ENCODE data around the gene PER1. TPM values are rescaled to one million over a fixed set of nuclear protein-coding genes. Genes with fewer than 3 reads are reported as not detected.
"Not testable (repeated sequence)": the region's sequence is repeated elsewhere in the genome, so short reads cannot be mapped to it uniquely, and the experiment has no call there.

PER1 gene
- polyA plus RNA-seq, 1 donor, result 59.2 TPM

DNA sequence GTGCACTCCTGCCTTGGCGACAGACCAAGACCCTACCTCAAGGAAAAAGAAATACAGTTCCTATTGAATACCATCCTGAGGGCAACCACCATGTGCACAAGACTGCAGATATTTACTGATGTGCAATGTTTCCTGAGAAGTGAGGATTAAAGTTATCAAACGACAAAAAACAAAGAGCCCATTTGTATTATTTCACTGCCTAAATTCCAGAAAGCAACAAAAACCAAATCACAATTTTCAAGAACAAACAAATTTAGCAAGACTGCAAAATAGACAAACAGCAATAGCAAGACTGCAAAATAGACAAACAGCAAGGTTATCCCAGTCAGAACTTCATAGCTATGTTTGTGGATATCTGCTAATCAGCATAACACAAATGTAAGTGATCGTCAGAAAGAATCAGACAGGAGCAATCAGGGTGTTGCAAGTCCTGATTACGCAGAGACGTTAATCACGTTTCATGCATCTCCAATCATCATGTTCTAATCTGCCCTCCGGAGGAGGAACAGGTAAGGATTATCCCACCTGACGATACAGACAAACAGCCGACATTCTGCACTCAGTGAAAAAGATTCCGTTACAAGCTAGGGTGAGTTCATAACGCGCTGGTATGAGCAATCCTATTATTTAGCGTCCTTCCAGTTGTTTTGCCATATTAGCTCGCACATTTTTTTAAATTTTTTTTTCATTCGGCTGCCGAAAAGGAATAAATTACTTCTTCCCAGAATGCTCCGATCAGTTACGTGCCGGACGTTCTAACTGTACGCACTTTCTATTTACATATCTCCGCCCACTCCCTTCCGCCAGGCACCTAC lies 21.1 kb upstream of the PER1 start:
- peak; percentile 98 for DNase-seq (ENCODE audit: low read depth)

DNA sequence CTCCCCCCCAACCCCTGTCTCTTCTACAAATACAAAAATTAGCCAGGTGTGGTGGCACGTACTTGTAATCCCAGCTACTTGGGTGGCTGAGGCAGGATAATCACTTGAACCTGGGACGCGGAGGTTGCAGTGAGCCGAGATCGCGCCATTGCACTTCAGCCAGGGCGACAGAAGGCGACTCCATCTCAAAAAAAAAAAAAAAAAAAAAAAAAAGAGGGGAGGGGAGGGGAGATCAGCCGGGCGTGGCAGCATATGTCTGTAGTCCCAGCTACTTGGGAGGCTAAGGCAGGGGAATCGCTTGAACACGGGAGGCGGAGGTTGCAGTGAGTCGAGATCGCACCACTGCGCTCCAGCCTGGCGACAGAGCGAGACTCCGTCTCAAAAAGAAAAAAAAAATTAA lies 18.0 kb upstream of the PER1 start:
- not testable (repeated sequence) for DNase-seq (ENCODE audit: low read depth)

DNA sequence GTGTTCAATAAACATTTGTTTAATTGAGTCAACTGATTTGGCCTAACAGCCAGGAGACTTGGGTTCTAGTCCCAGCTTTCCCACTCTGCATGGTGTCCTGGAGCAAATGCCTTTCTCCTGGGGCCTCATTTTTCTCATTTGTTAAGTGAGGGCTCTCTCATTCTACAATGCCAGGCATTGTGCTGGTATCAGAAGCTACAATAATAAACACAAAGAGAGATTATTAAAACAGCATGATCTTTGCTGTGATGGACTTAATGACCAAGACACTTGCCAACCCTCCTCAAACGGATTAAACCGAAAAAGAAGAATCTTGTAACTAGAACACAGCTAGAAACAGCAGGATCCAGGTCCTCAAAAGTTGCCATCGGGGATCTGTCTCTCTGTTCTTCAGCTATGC lies 15.3 kb upstream of the PER1 start:
- DNase-seq (ENCODE audit: low read depth), result no peak

DNA sequence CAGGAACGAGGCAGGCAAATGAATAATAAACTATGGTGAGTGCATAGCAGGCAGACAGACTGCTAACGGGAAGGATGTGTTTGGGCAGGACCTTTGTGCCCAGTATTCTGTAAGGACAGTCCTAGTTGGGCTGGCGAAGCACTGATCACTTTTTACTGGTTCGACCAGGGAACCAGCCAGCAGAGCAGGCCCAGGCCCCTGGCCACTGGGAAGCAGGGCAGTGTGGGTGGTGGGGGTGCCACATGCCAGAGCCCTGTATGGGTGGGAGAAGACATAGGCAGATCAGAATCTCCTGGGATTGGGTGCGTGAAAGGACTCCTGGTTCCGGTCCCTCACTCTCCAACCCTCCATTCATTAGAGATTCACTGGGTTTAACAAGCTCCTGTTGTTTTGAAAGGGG lies 14.5 kb upstream of the PER1 start:
- no peak for DNase-seq (ENCODE audit: low read depth)

DNA sequence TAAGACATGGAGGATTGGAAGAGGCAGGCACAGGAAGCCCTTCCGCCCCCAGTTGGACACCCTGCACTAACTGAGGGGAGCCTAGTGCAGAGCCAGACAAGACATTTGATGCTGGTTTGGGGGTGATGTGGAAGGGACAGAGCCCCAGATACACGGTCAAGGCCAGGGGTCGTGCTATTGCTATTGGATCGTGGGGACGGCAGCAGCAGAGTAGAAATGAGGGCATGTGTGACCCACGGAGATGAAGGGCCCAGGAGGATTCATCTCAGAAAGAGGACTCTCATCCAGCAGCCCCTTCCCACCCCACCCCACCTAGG lies 12.6 kb upstream of the PER1 start:
- no peak for DNase-seq (ENCODE audit: low read depth)

DNA sequence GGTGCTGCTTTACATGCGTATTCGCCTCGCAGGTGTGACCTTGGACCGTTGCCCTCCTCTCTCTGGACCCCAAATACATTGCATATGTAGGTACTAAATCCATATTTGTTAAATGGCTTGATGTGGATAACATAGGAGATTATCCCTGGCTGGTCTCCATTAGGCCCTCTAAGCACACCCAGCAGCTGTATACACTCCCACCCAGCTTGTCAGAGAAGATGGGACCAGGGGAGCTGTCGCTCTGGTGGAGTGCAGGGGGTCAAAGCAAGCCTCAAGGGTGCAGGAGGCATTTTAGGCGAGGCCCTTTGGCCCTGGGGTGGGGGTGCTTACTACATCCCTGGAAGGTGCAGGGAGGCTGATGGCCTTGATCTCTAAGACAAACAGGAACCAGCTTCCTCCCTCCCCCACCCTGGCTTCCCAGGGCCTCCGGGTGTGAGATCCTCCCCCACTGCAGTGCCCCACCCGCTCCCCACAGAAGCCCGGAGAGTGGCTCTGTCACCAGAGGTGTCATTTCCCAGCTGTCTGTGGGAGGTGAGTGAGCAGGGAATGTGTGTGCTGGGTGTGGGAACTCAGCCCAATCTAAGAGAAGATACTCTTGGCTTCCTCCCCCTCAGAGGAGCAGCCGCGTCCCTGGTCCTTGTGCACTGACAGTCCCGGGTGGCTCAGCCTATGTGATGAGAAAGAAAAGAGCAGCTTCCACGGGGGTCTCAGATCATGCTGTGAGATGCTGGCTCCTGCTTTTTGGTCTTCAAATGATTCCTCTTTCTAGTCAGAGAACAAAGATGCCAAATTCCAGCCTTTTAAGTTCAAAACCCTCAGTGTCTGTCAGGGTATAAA lies 12.0 kb upstream of the PER1 start:
- DNase-seq (ENCODE audit: low read depth), result no peak

DNA sequence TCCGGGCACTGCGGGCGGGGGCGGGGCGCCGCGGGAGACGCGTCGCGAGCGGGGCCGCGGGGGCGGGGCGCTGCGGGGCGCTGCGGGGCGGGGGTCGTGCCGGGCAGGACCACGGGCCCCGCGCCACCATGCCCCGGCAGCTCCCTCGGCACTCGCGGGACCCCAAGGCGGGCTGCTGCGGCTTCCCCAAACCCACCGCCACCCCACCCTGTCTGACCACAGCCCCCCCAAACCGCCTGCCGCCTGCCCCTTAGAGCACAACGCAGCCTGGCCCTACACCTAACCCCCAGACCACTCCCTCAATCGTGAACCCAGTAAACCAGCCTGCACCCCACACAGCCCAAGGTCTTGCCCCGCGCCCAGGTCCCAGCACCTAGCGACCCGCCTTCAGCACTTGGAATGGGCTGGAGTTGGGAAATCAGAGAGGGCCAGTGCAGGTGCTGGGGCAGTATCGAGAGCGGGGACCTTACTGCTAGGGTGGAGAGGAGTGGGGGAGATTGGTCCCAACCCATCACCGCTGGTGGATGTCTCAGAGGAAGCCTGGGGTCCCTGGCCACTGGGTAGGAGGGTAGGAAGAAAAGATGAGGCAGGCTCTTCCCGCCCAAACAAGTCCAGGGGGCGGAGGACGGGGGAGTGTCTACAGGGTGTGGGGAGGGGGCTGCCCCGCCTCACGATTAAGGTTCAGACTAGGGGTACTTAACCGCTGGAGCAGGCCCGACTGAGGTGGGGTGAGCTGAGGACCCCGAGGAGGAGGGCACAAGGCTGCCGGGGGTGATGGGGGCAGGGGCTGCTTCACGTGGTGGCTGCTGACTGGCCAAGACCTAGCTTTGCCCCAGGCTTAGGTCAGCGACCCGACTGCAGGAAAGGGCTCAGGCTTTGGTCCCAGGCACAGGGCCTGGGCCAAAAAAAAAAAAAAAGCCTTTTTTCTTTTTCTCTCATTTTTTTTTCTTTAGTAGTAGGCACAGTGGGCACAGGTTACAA lies 11.1 kb upstream of the PER1 start:
- DNase-seq (ENCODE audit: low read depth), result no peak

DNA sequence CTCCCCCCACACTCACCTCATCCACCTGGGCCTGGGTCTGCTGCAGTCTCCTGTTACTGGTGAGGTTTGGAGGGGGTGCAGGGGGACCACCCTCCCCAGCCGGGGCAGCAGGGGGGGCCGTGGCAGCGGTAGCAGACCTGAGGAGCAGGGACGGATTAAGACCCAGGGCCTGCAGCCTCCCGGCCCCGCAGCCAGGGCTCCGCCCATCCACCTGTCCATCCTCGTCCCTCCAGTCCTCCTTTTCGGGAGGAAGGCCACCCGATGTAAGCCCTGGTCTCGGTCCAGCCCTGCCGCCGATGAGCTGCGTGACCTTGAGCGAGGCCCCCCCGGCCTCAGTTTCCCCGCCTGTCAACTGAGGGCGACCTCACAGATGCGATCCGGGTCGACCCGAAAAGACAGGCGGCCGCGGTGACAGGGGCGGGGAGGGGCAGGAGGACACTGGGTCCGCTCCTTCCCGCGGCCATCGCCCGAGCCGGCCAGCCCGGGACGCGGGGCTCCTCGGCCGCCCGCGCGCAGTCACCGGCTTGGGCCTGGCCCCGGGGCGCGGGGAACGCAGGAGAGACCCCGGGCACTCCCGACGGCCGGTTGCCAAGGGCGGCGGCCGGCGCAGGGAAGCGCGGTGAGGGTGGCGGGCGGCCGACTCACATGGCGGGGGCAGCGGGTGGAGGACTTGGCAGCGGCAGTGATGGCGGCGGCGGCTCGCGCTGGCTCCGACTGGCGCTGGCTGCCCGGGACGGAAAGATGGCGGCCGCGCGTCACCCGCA lies 10.2 kb upstream of the PER1 start, which contains the start of gene VAMP2:
TSS of gene VAMP2 (minus strand) at position 716 of the 764 bp plus-strand sequence. CDS start at position 647, 69 bp downstream.
- no peak for DNase-seq (ENCODE audit: low read depth)

DNA sequence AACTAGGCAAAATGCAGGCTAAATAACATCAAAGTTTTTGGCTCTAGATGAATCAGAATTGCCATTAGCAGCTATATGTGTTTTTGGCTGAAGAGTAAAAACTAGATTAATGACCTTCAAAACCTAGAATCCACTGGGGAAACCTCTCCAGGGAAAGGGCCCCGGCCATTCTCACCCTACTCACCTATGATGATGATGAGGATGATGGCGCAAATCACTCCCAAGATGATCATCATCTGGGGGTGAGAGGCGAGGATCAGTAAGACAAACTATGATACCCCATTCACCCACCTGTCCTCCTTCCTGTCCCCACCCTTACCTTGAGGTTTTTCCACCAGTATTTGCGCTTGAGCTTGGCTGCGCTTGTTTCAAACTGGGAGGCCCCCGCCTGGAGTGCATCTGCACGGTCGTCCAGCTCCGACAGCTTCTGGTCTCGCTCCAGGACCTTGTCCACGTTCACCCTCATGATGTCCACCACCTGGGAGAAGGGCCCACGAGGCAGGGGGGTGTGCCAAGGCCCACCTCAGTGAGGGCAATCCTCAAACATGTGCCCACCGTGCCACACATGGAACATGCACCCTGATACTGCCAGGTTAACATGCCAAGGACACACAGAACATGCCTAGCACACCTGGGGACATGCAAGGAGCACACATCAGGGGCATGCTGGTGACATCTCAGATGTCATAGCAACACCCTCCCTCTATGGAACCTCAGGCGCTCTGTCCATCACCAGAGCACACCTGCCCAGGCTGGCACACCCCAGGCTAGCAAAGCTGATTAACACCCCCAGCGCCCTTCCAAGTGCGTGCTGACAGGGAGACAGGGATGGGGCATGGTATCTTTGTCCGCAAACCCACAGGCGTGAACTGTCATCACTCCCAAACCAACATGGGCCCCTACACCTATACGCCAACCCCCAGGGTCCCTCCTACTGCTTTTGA lies 9.4 kb upstream of the PER1 start:
- no peak for DNase-seq (ENCODE audit: low read depth)

DNA sequence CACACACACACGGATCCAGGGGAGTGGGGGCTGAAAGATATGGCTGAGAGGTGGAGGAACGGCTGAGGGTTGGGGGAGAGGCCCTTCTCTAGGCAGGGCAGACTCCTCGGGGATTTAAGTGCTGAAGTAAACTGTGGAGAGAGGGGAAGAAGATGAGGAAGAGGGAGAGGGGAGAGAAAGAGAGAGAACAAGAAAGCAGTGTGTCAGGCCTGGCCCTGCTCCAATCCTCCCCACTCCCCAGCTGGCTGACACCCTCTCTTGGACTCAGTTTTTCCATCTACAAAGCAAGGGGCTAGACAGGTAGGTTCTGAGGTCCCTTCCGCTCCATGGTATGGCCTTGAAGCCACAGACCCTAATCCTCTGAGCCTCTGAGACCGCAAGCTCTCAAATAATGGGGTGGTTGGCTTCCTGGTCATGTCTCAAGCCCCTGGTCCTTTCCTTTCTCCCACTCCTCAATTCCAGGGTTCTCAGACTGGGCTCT lies 8.6 kb upstream of the PER1 start:
- no peak for DNase-seq (ENCODE audit: low read depth)

DNA sequence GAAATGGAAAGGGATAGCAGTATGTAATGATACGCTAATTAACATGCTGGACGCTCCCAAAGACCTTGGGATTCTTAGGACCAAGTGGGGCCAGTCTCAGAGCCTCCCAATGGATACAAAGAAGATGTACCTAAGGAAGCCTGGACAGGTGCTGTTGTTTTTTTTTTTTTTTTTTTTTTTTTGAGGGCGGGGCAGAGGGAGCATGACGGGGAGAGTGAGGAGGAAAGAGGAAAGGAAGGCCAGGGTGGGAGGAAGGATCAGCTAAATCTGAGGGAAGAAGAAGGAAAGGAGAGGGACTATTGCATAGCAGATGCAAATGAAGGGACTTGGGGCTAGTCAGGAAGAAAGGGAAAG lies 8.0 kb upstream of the PER1 start:
- no peak for DNase-seq (ENCODE audit: low read depth)

DNA sequence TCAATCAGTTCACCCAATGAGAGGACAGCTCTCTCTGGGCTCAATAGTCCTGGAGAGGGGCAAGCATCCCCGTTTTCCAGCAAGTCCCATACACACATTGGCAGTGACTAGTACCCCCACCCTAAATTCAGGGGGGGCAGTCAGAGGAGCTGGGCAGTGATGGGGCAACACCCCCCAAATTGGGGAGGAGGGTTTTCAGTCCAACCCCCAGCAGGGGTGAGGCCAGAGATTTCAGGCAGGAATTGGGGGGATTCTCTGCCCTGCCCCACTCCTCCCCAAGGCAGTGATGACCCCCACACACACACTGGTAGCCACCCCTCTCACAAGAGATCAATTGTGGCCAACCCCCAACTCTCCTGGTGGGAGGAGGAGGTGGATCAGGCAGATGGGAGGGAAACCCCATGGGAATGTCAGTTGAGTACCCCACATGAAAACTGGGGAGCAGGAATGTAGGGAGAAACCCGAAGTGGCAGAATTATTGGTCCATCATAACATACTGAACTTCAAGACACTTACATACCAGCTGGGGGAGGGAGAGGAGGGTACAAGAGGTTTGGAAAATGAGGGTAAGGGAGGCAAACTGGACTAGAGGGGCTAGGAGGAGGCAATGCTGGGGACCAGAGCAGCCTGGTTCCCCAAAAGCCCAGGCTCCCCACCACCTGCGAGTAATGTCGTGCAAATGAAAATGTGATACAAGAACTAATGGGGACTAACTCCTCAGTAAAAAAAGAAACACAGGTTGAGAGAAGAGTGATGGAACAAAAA lies 7.4 kb upstream of the PER1 start:
- DNase-seq (ENCODE audit: low read depth), result no peak

DNA sequence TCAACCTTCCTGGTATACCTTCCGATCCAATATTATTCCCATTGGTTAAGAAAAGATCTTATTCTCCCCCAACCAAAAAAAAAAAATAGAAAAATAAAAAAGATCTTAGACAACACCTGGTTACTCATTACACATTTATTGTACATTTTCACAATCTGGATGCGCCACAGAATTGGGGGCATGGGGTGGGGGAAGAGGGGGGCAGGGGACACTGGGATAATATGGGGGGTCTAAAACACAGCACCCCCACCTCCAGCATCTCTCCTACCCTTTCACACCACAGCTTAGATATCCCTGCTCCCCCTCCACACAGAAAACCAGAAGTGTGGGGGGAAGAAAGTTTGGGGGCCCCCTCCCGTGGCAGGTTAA lies 6.8 kb upstream of the PER1 start:
- no peak for DNase-seq (ENCODE audit: low read depth)

DNA sequence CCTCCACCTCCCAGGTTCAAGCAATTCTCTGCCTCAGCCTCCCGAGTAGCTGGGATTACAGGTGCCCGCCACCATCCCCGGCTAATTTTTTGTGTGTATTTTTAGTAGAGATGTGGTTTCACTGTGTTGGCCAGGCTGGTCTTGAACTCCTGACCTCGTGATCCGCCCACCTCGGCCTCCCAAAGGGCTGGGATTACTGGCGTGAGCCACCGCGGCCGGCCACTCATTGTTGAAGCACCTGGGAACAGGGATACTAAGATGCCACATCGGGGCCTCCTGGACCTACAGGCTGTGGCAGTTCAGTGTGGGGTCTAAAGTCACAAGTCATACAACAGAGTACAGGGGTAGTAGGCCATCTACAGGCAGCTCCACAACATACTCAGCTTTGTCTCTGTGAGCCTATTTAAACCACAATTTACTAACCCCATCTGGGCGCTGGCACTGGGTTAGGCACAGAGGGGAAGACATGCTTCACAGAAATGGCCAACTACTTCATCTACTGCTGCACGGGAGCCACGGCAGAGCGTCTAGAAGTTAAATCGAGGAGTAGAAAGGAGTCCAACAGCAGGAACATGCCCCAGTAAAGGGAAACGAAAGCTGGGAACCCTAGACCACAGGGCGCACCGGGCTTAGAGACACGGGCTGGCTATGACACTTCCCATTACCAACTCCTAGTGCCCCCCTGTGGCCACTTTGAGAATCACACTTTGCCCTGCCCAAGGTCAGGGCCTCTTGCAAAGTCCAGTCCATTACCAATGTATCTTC lies 6.2 kb upstream of the PER1 start:
- no peak for DNase-seq (ENCODE audit: low read depth)

DNA sequence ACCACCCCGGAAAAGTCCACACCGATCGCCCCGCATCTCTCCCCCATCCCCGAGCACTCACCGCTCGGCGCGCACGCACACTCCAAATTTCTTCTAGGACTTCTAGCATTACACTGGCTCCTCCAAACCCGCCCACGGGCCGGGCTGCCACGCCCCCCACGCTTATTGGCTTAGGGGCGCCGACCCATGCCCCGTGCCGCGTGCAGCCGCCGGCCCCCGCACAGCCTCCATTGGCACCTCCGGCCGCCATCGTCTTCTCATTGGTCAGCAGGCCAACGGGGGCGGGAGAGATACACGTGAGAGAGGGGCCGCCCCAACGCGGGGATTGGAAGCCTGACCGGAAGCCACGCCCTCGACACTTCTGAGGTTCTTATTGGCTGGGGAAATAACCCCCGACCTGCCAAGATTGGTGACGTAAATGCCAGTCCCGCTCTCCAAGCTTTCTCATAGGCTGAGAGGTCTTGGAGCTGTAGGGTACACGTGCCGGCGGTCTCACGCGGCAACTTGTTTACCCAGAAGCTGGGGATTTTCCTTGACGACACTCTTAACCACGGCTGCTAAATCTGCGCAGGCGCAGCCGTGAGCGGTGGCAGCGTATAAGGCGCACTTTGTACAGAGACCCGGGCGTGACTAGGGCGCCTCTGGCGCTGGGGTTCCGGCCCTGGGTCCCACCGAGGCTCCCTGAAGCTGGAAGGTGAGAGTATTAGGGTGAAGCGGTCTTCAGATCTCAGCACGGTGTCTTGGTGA lies 4.2 kb upstream of the PER1 start:
- peak; percentile 100 for DNase-seq (ENCODE audit: low read depth)

DNA sequence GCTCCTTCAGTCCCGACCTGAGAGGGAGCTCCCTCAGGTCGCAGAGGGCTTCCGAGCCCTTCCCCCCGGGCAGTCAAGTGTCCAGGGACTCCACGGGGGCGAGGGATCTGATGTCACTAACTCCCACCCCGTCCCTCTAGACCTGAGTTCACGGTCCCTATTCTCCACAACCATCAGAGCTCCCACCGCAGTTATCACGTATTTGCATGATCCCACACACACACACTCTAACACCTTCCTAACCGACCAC lies 3.7 kb upstream of the PER1 start:
- DNase-seq (ENCODE audit: low read depth), result no peak

DNA sequence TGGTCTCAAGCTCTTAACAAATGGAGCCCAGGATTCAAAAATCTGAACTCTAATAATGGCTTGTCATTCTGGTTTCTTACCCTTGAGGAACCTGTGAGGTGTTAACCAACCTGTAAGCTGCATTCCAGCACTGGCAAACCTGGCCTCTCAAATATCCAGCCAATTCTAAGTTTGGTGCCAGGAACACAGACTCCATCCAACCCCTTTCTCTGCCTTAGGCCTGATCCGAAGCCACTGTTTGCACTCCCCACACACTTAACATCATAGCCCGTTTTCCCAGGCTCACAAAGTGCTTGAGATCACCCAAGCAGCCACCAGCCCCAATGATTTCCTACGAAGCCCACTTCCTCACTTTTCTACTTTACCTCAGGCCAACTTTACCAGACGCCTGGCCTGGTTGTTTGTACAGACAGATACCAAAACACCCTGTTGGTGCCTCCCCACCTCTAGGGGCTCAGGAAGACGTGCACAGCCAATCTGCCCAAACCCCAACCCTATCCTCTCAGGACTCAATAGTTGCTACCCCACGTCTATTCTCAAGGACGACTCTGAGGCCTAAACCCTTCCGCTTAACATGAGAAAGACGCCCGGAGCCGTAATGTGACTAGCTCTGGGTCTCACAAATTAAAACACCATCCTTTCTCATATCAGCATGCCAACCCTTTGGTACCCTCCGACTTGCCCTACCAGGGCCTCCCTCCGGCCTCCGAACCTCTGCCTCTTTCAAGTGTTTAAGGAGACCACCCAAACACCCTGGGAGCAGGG lies 3.2 kb upstream of the PER1 start:
- DNase-seq (ENCODE audit: low read depth), result no peak

Measured in forelimb muscle (tissue), 1 donor.